Skeletal muscle tissue (tissue), 4 donors: ENCODE results near the gene GALNT16. TPM values are rescaled to one million over a fixed set of nuclear protein-coding genes. Genes with fewer than 3 reads are reported as not detected.
A peak's percentile ranks its signal among the peaks of the same experiment; 100 is the strongest.

Experiments
- H3K27ac ChIP-seq: one replicate; pipeline ENCODE4 v1.7.0; 2013; ENCODE audit warnings: mild to moderate bottlenecking, low read depth, low read length, inconsistent platforms
- H3K27me3 ChIP-seq, 3 donors: one replicate each; pipeline ENCODE4 v1.7.0; 2013; ENCODE audit warnings: low read length in 3 of 3; ENCODE audit not compliant: control insufficient read depth in 3 of 3, insufficient read depth in 3 of 3
- H3K36me3 ChIP-seq, 3 donors: one replicate each; pipeline ENCODE4 v1.7.0; 2013; ENCODE audit warnings: low read length in 3 of 3; ENCODE audit not compliant: control insufficient read depth in 3 of 3, insufficient read depth in 3 of 3
- H3K4me1 ChIP-seq, 3 donors: one replicate each; pipeline ENCODE4 v1.7.0; 2013; ENCODE audit warnings: low read length in 3 of 3, mild to moderate bottlenecking in 3 of 3; ENCODE audit not compliant: control insufficient read depth in 3 of 3, insufficient read depth in 3 of 3
- H3K4me3 ChIP-seq, 3 donors: one replicate each; pipeline ENCODE4 v1.7.0; 2013; ENCODE audit warnings: low read length in 3 of 3
- H3K9ac ChIP-seq, 3 donors: one replicate each; pipeline ENCODE4 v1.7.0; 2013; ENCODE audit warnings: low read length in 3 of 3, mild to moderate bottlenecking in 3 of 3, moderate library complexity in 2 of 3, low read depth in 1 of 3
- H3K9me3 ChIP-seq, 3 donors: one replicate each; pipeline ENCODE4 v1.7.0; 2013; ENCODE audit warnings: low read length in 3 of 3; ENCODE audit not compliant: control insufficient read depth in 3 of 3
- total RNA-seq: library from RNA; depleted of rRNA; stranded (reverse); fragments of >200 nt; gene quantifications from one replicate; pipeline ENCODE4 v1.2.3, GENCODE V29; 2014
- donor health status: Osteomylitis.

The GALNT16 gene
- total RNA-seq, 1 donor from 2014 or later, result 8.4 TPM

- Histone ChIP-seq H3K4me1 (peaks cover 24 to 31% (median 28%) of the 10 kb centered on the region in 3 donors), H3K9ac (no peak overlapping the region), H3K36me3 (no peaks in the 10 kb centered on the region), H3K9me3 (no peaks in the 10 kb centered on the region), H3K4me3 (no peak overlapping the region), H3K27me3 (no peaks in the 10 kb centered on the region), H3K27ac (no peak overlapping the region)
These were observed 53.2 kb downstream of the GALNT16 start for GRCh38 chr14:69313176-69313575.

- H3K27me3 ChIP-seq, result no peaks in the 10 kb centered on the region
- H3K36me3 ChIP-seq, result no peaks in the 10 kb centered on the region
- H3K27ac ChIP-seq, result no peak overlapping the region
- no peak overlapping the region for H3K9ac ChIP-seq
- H3K4me3 ChIP-seq, result no peak overlapping the region
- H3K9me3 ChIP-seq, result no peaks in the 10 kb centered on the region
- peaks cover 28 to 34% (median 32%) of the 10 kb centered on the region in 3 donors for H3K4me1 ChIP-seq
These were observed 54.4 kb downstream of the GALNT16 start for GRCh38 chr14:69314327-69314726.

- no peaks in the 10 kb centered on the region for H3K36me3 ChIP-seq
- no peak overlapping the region for H3K27ac ChIP-seq
- no peak overlapping the region for H3K4me3 ChIP-seq
- H3K9me3 ChIP-seq, result no peaks in the 10 kb centered on the region
- no peaks in the 10 kb centered on the region for H3K27me3 ChIP-seq
- H3K9ac ChIP-seq, result no peak overlapping the region
- H3K4me1 ChIP-seq, result peaks cover 28 to 34% (median 32%) of the 10 kb centered on the region in 3 donors
These were observed 55.3 kb downstream of the GALNT16 start for GRCh38 chr14:69315301-69315700.

GRCh38 chr14:69316449-69317101, 56.6 kb downstream of the GALNT16 start:
- peaks cover 28 to 34% (median 32%) of the 10 kb centered on the region in 3 donors for H3K4me1 ChIP-seq
- no peaks in the 10 kb centered on the region for H3K27me3 ChIP-seq
- no peaks in the 10 kb centered on the region for H3K9me3 ChIP-seq
- no peaks in the 10 kb centered on the region for H3K36me3 ChIP-seq
- no peak overlapping the region for H3K4me3 ChIP-seq
- no peak overlapping the region for H3K9ac ChIP-seq
- H3K27ac ChIP-seq, result peak overlapping the region; percentile 67

- no peaks in the 10 kb centered on the region for H3K27me3 ChIP-seq
- no peak overlapping the region for H3K9ac ChIP-seq
- H3K4me1 ChIP-seq, result peaks cover 28 to 34% (median 32%) of the 10 kb centered on the region in 3 donors
- H3K27ac ChIP-seq, result peak overlapping the region; percentile 67
- no peaks in the 10 kb centered on the region for H3K36me3 ChIP-seq
- H3K9me3 ChIP-seq, result no peaks in the 10 kb centered on the region
- H3K4me3 ChIP-seq, result no peak overlapping the region
These were observed 57.3 kb downstream of the GALNT16 start for GRCh38 chr14:69317102-69317755.

GRCh38 chr14:69317780-69318179, 57.8 kb downstream of the GALNT16 start:
- Histone ChIP-seq H3K27me3 (no peaks in the 10 kb centered on the region), H3K4me3 (no peak overlapping the region), H3K27ac (peak overlapping the region; percentile 67), H3K4me1 (peaks cover 28 to 30% (median 29%) of the 10 kb centered on the region in 3 donors), H3K9me3 (no peaks in the 10 kb centered on the region), H3K36me3 (no peaks in the 10 kb centered on the region), H3K9ac (no peak overlapping the region)

GRCh38 chr14:69318241-69318640, 58.3 kb downstream of the GALNT16 start:
- Histone ChIP-seq H3K36me3 (no peaks in the 10 kb centered on the region), H3K27ac (peak overlapping the region; percentile 67), H3K9me3 (no peaks in the 10 kb centered on the region), H3K27me3 (no peaks in the 10 kb centered on the region), H3K4me1 (peaks cover 24 to 26% (median 25%) of the 10 kb centered on the region in 3 donors), H3K9ac (no peak overlapping the region), H3K4me3 (no peak overlapping the region)

- Histone ChIP-seq H3K27ac (no peak overlapping the region), H3K9me3 (no peaks in the 10 kb centered on the region), H3K27me3 (no peaks in the 10 kb centered on the region), H3K36me3 (no peaks in the 10 kb centered on the region), H3K4me3 (no peak overlapping the region), H3K4me1 (peaks cover 23 to 25% (median 25%) of the 10 kb centered on the region in 3 donors), H3K9ac (no peak overlapping the region)
These were observed 59.0 kb downstream of the GALNT16 start for GRCh38 chr14:69318901-69319475.

- Histone ChIP-seq H3K4me3 (no peak overlapping the region), H3K4me1 (peaks cover 23 to 25% (median 25%) of the 10 kb centered on the region in 3 donors), H3K27me3 (peaks cover 0 to 2% (median 0%) of the 10 kb centered on the region in 3 donors), H3K9me3 (no peaks in the 10 kb centered on the region), H3K27ac (no peak overlapping the region), H3K36me3 (peaks cover 0 to 3% (median 0%) of the 10 kb centered on the region in 3 donors), H3K9ac (no peak overlapping the region)
These were observed 60.0 kb downstream of the GALNT16 start for GRCh38 chr14:69319911-69320310.
